Pancreas (tissue), 10 donors: Measurements from ENCODE around the gene TRMT61B. TPM values are rescaled to one million over a fixed set of nuclear protein-coding genes. Genes with fewer than 3 reads are reported as not detected.

Experiments
- ATAC-seq, 4 donors: fragments of 200-7000 bp; cut with Tn5 transposase; one replicate each; pipeline versions ENCODE4 v1.8.0 to v1.9.1; 2020; ENCODE audit warnings: mild to moderate bottlenecking in 4 of 4, moderate library complexity in 4 of 4
- DNase-seq, 6 donors: peaks; one replicate each; pipeline ENCODE4 v3.0.0-alpha.2; 2020
- FAIRE-seq: peaks from 2 replicates; lab custom pipeline; 2012; peaks lifted over from hg19 to GRCh38; lab: Jason Lieb, UNC
- H3K27ac ChIP-seq, 4 donors: fragments of 200-600 bp; sonication (generic); 1 replicate in 3 of 4; 2 replicates in 1 of 4; pipeline versions ENCODE4 v1.5.0 to v1.8.0; 2020
- H3K27me3 ChIP-seq, 4 donors: fragments of 200-600 bp; one replicate each; pipeline ENCODE4 v1.8.0; 2021
- H3K36me3 ChIP-seq, 3 donors: fragments of 200-600 bp; sonication (generic) in 1 of 3; one replicate each; pipeline versions ENCODE4 v1.5.0 to v1.8.0; 2020 to 2021
- H3K4me1 ChIP-seq, 3 donors: fragments of 200-600 bp; one replicate each; pipeline ENCODE4 v1.8.0; 2021
- H3K4me3 ChIP-seq, 4 donors: fragments of 200-600 bp; sonication (generic) in 2 of 4; one replicate each; pipeline versions ENCODE4 v1.5.0 to v1.8.0; 2020 to 2021
- H3K9me3 ChIP-seq, 4 donors: fragments of 200-600 bp; one replicate each; pipeline ENCODE4 v1.8.0; 2021
- WGBS, 2 donors: extraction: QIAGEN DNeasy Blood & Tissue Kit; methylation state at CpG; one replicate each; pipeline ENCODE4 v1.1.7; 2013; 5-methylcytosine and 5-hydroxymethylcytosine counted together
- intact Hi-C, 3 donors: fragments of 100-400 bp; cut with DNase I; formaldehyde crosslinking; loops; one replicate each; pipeline versions ENCODE4 v1.11.1 to v1.14.2; 2022
- polyA plus RNA-seq, 2 donors: library from polyadenylated mRNA; stranded (reverse); fragments of 200-250 nt; gene quantifications; one replicate each; pipeline ENCODE4 v1.2.3, GENCODE V29; 2013
- total RNA-seq, 6 donors: library from RNA; stranded (reverse); fragmentation: NEBNext Ultra II Directional in 4 of 6; extraction: Animal tissue kit (Norgen Biotek cat#: 25700) in 4 of 6; gene quantifications; one replicate each; pipeline versions ENCODE4 v1.2.1 to v1.2.4, GENCODE V29; 2021 to 2023
- TF ChIP-seq, protein P1 (sequence below), 4 donors: fragments of 200-600 bp; sonication (generic) in 3 of 4; IDR thresholded peaks; one replicate each; pipeline versions ENCODE4 v1.5.0 to v1.8.0; 2021; ENCODE audit warnings: antibody characterized with exemption in 4 of 4
- donor health status: healthy with polysubstance abuse.
- donor health status: DM: no; HTN: no; CAD: no; lungs with moderate emphysema.
- donor health status: DM: no; HTN: no; CAD: no.
- donor health status: control.
- donor health status: control.
- donor health status: Bipolar disorder and iron deficiency.
- donor health status: DM: yes; HTN: yes; CAD: no.
- donor health status: DM: no; HTN: no; CAD: no.
- donor health status: DM: no; HTN: no; CAD: no.
- donor health status: DM: yes; HTN: yes; CAD: no.

TRMT61B gene
- total and polyA plus RNA-seq, 8 donors, result 3.0 to 14.7 (median 5.2) TPM

DNA sequence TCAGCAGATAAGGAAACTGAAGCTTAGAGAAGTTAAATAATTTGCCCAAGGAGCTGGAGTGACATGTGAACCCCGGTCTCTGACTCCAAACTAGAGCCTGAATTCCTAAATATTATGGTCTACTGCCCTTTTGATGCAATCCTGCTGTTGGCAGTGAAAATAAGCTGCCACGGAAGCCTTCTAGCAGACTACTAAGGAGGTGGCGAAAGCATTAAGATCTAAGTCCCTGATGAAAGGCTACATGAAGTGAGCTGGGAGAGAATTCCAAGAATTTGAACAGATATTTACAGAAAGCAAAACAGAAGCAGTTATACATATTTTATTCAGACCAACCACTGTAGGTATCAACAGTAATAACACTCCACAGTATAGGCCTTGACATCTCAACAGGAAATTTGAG, 28.1 kb downstream of the TRMT61B start:
- WGBS, 2 donors, result 64 to 67% methylated on average over 3 of the region's 3 CpGs
- H3K9me3 ChIP-seq, result no peaks in the 10 kb centered on the region
- DNase-seq, result no peak
- TF ChIP-seq, protein P1, sequence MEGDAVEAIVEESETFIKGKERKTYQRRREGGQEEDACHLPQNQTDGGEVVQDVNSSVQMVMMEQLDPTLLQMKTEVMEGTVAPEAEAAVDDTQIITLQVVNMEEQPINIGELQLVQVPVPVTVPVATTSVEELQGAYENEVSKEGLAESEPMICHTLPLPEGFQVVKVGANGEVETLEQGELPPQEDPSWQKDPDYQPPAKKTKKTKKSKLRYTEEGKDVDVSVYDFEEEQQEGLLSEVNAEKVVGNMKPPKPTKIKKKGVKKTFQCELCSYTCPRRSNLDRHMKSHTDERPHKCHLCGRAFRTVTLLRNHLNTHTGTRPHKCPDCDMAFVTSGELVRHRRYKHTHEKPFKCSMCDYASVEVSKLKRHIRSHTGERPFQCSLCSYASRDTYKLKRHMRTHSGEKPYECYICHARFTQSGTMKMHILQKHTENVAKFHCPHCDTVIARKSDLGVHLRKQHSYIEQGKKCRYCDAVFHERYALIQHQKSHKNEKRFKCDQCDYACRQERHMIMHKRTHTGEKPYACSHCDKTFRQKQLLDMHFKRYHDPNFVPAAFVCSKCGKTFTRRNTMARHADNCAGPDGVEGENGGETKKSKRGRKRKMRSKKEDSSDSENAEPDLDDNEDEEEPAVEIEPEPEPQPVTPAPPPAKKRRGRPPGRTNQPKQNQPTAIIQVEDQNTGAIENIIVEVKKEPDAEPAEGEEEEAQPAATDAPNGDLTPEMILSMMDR (IDR thresholded peaks at IDR 0.05), result no peak
- H3K4me3 ChIP-seq, result no peak overlapping the region
- intact Hi-C loops, result no loop called here
- no peak overlapping the region for H3K27ac ChIP-seq
- FAIRE-seq, result no peak
- no peaks in the 10 kb centered on the region for H3K36me3 ChIP-seq
- no peak for ATAC-seq
- H3K4me1 ChIP-seq, result no peaks in the 10 kb centered on the region
- H3K27me3 ChIP-seq, result no peaks in the 10 kb centered on the region

DNA sequence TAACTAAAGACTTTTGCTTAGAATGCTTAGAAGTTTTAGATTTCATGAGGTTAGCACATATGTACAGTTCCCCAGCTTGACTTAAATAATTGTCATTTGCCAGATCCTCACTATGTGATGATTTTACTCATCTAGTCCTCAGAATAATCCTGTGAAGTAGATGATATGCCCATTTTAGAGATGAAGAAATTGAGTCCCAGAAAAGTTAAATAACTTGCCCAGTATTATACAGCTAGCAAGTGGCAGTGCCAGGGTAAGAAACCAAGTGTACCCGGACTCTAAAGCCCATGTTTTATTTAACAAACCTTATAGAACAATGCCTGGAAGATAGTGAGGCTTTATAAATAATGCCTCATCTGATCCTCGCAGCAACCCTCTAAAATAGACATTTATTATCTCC, 31.1 kb downstream of the TRMT61B start:
- DNase-seq, result no peak
- Histone ChIP-seq H3K9me3 (no peaks in the 10 kb centered on the region), H3K4me3 (no peak overlapping the region), H3K27me3 (no peaks in the 10 kb centered on the region), H3K4me1 (no peaks in the 10 kb centered on the region), H3K27ac (no peak overlapping the region), H3K36me3 (no peaks in the 10 kb centered on the region)
- intact Hi-C loops, result no loop called here
- no peak for FAIRE-seq
- no peak for ATAC-seq
- TF ChIP-seq, protein P1 (IDR thresholded peaks at IDR 0.05), result no peak
- WGBS, 2 donors, result 85 to 92% methylated on average over 2 of the region's 2 CpGs

DNA sequence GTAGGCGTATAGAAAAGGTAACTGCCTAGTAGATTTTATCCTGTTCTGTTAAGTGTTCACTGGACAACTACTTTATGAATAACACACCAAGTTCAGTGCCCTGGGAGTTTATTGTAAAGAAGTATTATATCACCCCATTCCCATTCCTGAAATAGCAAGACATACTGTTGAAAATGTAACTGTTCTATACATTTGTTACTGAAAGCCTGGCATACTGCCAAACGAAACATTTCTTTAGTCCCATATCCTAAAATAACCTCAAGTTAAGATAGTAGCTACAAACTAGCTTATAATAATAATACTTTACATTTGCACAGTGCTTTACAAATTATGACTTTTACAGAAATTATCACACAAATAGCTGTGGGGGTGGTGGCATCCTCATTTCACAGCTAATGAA, 34.3 kb downstream of the TRMT61B start:
- intact Hi-C loops, result no loop called here
- no peak for FAIRE-seq
- TF ChIP-seq, protein P1 (IDR thresholded peaks at IDR 0.05), result no peak
- Histone ChIP-seq H3K27ac (no peak overlapping the region), H3K4me1 (no peaks in the 10 kb centered on the region), H3K27me3 (no peaks in the 10 kb centered on the region), H3K36me3 (no peaks in the 10 kb centered on the region), H3K4me3 (no peak overlapping the region), H3K9me3 (no peaks in the 10 kb centered on the region)
- no peak for ATAC-seq
- 41 to 57% methylated on average over 2 of the region's 2 CpGs for WGBS, 2 donors
- DNase-seq, result no peak

DNA sequence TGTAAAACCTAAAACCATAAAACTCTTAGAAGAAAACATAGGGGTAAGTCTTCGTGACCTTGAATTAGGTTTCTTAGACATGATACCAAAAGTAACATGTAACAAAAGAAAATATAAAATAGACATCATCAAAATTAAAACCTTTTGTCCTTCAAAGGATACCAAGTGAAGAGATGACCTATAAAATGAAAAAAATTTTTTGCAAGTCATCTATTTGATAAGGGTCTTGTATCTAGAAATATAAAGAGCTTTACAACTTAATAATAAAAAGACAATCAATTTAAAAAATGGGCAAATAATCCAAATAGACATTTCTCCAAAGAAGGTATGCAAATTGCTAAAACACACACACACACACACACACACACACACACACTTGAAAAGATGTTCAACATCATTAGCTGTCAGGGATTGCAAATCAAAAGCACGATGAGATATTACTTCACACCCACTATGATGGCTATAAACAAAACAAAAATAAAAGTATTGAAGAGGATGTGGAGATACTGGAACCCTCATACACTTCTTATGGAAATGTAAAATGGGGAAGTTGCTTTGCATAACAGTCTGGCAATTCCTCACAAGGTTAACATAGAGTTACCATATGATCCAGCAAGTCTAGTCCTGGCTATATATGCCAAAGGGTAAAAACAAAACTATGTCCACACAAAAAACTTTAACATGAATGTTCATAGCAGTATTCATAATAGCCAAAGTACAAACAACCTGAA, 36.2 kb downstream of the TRMT61B start:
- FAIRE-seq (no peak), ATAC-seq (no peak), DNase-seq (no peak)
- Histone ChIP-seq H3K36me3 (no peaks in the 10 kb centered on the region), H3K27me3 (no peaks in the 10 kb centered on the region), H3K27ac (no peak overlapping the region), H3K9me3 (no peaks in the 10 kb centered on the region), H3K4me1 (no peaks in the 10 kb centered on the region), H3K4me3 (no peak overlapping the region)
- TF ChIP-seq, protein P1 (IDR thresholded peaks at IDR 0.05), result no peak
- intact Hi-C loops, result no loop called here
- WGBS, 2 donors, result 91 to 93% methylated on average over 2 of the region's 2 CpGs

DNA sequence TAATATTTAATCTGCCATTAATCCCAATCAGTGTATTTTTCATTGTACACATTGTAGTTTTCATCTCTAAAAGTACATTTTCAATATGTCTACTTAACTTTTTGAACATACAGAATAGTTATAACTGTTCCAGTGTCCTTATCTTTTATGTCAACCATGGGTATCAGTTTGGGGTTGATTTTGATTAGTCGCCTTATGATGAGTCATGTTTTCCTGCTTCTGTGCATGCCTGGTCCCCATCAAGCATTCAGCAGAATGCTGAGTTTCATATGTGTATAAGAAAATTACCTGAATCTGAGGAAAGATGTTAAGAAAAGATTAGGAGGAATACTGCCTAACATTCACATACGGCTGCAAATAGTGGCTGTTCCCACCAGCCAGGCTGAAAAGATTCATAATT, 41.7 kb downstream of the TRMT61B start:
- no peak overlapping the region for H3K4me3 ChIP-seq
- WGBS, 2 donors, result 70 to 74% methylated on average over 2 of the region's 2 CpGs
- no peaks in the 10 kb centered on the region for H3K4me1 ChIP-seq
- H3K36me3 ChIP-seq, result no peaks in the 10 kb centered on the region
- DNase-seq, result no peak
- H3K27ac ChIP-seq, result no peak overlapping the region
- no peak for FAIRE-seq
- H3K27me3 ChIP-seq, result no peaks in the 10 kb centered on the region
- TF ChIP-seq, protein P1 (IDR thresholded peaks at IDR 0.05), result no peak
- intact Hi-C loops, result no loop called here
- no peak for ATAC-seq
- no peaks in the 10 kb centered on the region for H3K9me3 ChIP-seq
